OCI-LY3 (cell line): Measurements from ENCODE around the gene NEK8.

Experiments
- H2AFZ ChIP-seq: fragments of 200-600, 300-600 bp; shearing (Covaris generic); 2 replicates; pipeline ENCODE4 v1.6.0; 2014; ENCODE audit warnings: antibody characterized with exemption, low read depth, low read length
- H3K27ac ChIP-seq: fragments of 200-600, 300-600 bp; sonication (generic); 2 replicates; pipeline ENCODE4 v1.5.1; 2014; ENCODE audit warnings: mild to moderate bottlenecking, low read length, moderate library complexity, mixed read lengths
- H3K27me3 ChIP-seq: fragments of 200-600, 300-600 bp; sonication (generic); 2 replicates; pipeline ENCODE4 v1.6.1; 2014; ENCODE audit warnings: low read depth, low read length, mixed read lengths
- H3K36me3 ChIP-seq: fragments of 200-600, 300-600 bp; sonication (generic); replicated peaks from 2 replicates; pipeline ENCODE3; 2014; ENCODE audit warnings: low read depth, low read length, mixed read lengths
- H3K4me1 ChIP-seq: fragments of 300-600, 200-600 bp; sonication (generic); 2 replicates; pipeline ENCODE4 v1.6.1; 2014; ENCODE audit warnings: low read length, mixed read lengths
- H3K4me2 ChIP-seq: fragments of 200-600, 300-600 bp; sonication (generic); 2 replicates; pipeline ENCODE4 v1.6.1; 2014; ENCODE audit warnings: low read length, mixed read lengths
- H3K4me3 ChIP-seq: fragments of 300-600, 200-600 bp; sonication (generic); 2 replicates; pipeline ENCODE4 v1.5.1; 2014; ENCODE audit warnings: antibody characterized with exemption, mild to moderate bottlenecking, low read length, moderate library complexity
- H3K79me2 ChIP-seq: fragments of 300-600, 200-600 bp; shearing (Covaris generic); 2 replicates; pipeline ENCODE4 v1.6.1; 2014; ENCODE audit warnings: mild to moderate bottlenecking, low read length, mixed read lengths
- H3K9ac ChIP-seq: fragments of 300-600, 200-600 bp; shearing (Covaris generic); 2 replicates; pipeline ENCODE4 v1.6.0; 2014; ENCODE audit warnings: mild to moderate bottlenecking, low read length, moderate library complexity
- H3K9me3 ChIP-seq: fragments of 200-600, 300-600 bp; shearing (Covaris generic); 2 replicates; pipeline ENCODE4 v1.6.1; 2014; ENCODE audit warnings: low read length, mixed read lengths; ENCODE audit not compliant: insufficient read depth
- H4K20me1 ChIP-seq: fragments of 200-600, 300-600 bp; sonication (generic); 2 replicates; pipeline ENCODE4 v1.6.1; 2016; ENCODE audit warnings: low read length, mixed read lengths; ENCODE audit not compliant: insufficient read depth
- EZH2phosphoT487 ChIP-seq: fragments of 200-600 bp; shearing (Covaris generic); IDR thresholded peaks from 2 replicates; pipeline ENCODE4 v1.6.1; 2018; ENCODE audit warnings: antibody characterized with exemption, mixed run types, low read depth
- TF ChIP-seq, protein P1 (sequence below): fragments of 200-600, 300-600 bp; sonication (generic); IDR thresholded peaks from 2 replicates; pipeline ENCODE4 v1.5.1; 2014; ENCODE audit warnings: antibody characterized with exemption, low read length, low read depth

Gene NEK8

DNA sequence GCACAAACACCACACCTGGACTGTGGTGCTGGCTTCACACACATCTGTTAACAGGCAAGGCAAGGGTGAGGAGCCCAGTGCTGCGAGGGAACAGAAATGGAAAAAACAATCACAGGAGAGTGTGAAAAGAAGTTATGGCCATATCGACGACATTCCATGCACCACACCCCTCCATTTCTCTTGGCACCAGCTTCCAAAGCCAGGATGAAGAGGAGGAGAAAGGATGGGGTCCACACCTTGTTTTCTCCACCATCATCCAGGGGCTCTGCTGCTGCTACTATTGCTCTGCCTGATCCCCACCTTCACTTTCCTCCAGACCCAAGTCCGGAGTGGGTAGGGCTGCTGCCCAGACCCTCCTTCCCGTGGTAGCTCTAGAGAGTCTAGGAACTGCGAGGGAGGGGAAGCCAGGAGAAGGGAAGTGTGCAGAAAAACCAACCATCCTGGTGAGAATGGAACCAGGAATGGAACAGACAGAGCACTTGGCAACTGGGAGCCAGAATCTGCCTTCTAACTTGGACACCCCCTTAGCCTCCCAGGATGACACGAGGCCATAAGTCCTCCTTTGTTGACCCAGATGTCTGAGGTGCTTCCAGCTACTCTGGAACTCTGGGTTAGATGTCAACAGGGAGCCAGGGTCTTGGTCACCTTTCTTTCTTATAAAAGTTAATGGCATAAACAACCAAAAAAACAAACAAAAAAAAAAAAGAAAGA, 15.7 kb upstream of the NEK8 start:
- peaks cover 7% of the 10 kb centered on the region; the same call in 1 of the 2 replicates for H3K4me1 ChIP-seq
- H4K20me1 ChIP-seq: no peaks in the 10 kb centered on the region
- no peak overlapping the region for H3K27ac ChIP-seq
- no peaks in the 10 kb centered on the region for H3K36me3 ChIP-seq
- no peaks in the 10 kb centered on the region; the same call in 1 of the 2 replicates for H3K27me3 ChIP-seq
- peak overlapping the region; percentile 77 for H3K4me3 ChIP-seq
- H2AFZ ChIP-seq: peak overlapping the region; percentile 87
- no peaks in the 10 kb centered on the region for H3K9me3 ChIP-seq
- H3K9ac ChIP-seq: peak overlapping the region; percentile 91; the same call in 1 of the 2 replicates
- no peaks in the 10 kb centered on the region for H3K79me2 ChIP-seq
- no peak for TF ChIP-seq EZH2phosphoT487
- TF ChIP-seq, protein P1, sequence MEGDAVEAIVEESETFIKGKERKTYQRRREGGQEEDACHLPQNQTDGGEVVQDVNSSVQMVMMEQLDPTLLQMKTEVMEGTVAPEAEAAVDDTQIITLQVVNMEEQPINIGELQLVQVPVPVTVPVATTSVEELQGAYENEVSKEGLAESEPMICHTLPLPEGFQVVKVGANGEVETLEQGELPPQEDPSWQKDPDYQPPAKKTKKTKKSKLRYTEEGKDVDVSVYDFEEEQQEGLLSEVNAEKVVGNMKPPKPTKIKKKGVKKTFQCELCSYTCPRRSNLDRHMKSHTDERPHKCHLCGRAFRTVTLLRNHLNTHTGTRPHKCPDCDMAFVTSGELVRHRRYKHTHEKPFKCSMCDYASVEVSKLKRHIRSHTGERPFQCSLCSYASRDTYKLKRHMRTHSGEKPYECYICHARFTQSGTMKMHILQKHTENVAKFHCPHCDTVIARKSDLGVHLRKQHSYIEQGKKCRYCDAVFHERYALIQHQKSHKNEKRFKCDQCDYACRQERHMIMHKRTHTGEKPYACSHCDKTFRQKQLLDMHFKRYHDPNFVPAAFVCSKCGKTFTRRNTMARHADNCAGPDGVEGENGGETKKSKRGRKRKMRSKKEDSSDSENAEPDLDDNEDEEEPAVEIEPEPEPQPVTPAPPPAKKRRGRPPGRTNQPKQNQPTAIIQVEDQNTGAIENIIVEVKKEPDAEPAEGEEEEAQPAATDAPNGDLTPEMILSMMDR: no peak
- H3K4me2 ChIP-seq: peak overlapping the region; percentile 95

DNA sequence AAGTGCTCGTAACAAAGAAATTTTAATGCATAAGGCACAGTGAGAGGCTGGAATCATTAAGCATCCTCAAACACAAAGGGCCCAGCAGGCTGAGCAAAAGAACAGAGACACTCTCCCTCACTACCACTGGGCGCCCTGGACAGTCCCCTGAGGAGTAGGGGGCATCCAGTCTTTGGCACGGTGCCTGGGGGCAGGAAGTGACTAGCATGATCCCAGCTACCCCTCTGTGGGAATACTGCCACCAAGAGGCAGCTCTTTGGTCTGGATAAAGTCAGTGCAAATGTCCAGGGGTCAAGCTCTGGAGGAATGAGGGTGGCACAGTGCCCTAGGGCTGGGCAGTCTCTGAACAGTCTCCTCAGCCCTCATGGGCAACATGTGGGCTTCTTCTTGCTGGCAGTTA, 14.3 kb upstream of the NEK8 start:
- no peaks in the 10 kb centered on the region; the same call in 1 of the 2 replicates for H3K27me3 ChIP-seq
- H3K27ac ChIP-seq: no peak overlapping the region
- H3K9ac ChIP-seq: no peak overlapping the region
- H4K20me1 ChIP-seq: no peaks in the 10 kb centered on the region
- H3K4me3 ChIP-seq: no peak overlapping the region
- no peaks in the 10 kb centered on the region for H3K9me3 ChIP-seq
- H2AFZ ChIP-seq: no peak overlapping the region
- H3K79me2 ChIP-seq: peaks cover 4% of the 10 kb centered on the region
- TF ChIP-seq, protein P1: peak; percentile 25; the same call in 1 of the 2 replicates
- TF ChIP-seq EZH2phosphoT487: no peak
- H3K4me2 ChIP-seq: no peak overlapping the region
- H3K36me3 ChIP-seq: no peaks in the 10 kb centered on the region
- H3K4me1 ChIP-seq: peaks cover 10% of the 10 kb centered on the region; the same call in 1 of the 2 replicates

DNA sequence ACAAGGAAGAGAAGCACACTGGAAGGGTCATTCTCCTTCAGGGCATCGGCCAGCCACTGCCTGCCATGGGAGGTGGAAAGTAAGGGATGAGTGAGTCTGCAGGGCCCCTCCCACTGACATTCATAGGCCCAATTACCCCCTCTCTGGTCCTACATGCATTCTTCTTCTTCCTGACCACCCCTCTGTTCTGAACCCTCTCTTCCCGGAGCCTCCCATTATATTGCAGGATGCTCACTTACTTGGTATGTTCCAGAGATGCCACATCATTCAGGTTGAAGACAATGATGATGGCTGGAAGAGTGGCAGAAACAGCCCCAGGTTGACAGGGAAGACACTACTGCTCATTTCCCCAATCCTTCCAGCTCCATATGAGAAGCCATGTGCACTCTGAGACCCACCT, 13.4 kb upstream of the NEK8 start:
- H3K27me3 ChIP-seq: no peaks in the 10 kb centered on the region; the same call in 1 of the 2 replicates
- H3K4me3 ChIP-seq: no peak overlapping the region
- TF ChIP-seq, protein P1: no peak
- no peak for TF ChIP-seq EZH2phosphoT487
- no peak overlapping the region for H3K9ac ChIP-seq
- H4K20me1 ChIP-seq: no peaks in the 10 kb centered on the region
- peaks cover 11% of the 10 kb centered on the region for H3K79me2 ChIP-seq
- no peak overlapping the region for H3K27ac ChIP-seq
- H3K4me1 ChIP-seq: peaks cover 10% of the 10 kb centered on the region; the same call in 1 of the 2 replicates
- H2AFZ ChIP-seq: no peak overlapping the region
- H3K4me2 ChIP-seq: no peak overlapping the region
- peaks cover 3% of the 10 kb centered on the region for H3K36me3 ChIP-seq
- H3K9me3 ChIP-seq: no peaks in the 10 kb centered on the region

DNA sequence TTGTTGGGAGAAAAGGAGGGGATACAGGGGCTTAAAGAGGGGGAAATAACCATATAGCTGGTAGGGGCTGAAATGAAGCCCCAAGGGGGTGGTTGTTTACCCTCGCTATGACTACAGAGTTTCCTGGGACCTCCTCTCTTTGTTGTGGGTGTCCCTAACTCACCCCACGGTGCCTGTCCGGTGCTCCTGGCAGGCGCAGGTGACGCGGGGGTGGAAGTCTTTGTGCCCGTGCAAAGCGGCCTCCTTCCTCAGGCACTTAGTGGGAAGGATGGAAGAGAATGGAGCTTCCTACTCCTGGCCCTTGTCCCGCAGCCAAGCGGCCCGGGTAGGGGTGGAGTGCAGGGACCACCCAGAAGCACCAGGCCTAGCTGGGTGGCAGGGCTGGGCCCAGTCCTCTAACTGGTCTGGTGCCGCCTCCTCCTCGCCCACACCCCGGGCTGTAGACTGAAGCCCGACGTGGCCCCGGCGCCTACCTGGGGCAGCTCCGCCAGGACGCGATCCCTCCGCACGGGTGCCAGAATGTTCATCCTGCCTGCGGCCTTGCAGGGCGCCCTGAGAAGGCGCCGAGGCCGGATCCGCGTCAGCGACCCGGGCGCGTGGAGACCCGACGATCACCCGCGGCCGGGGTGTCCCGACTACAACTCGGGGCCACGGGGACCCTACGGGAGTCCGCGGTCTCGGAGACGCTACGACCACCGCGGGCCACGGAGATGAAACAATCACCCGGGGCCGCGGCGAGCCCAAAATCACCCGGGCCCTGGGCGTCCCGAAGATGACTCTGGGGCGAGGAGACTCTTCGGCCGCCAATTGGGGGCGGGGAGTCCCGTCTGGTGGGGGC, 11.6 kb upstream of the NEK8 start:
- Histone ChIP-seq H4K20me1 (peaks cover 5% of the 10 kb centered on the region), H2AFZ (no peak overlapping the region), H3K9me3 (no peaks in the 10 kb centered on the region), H3K4me2 (no peak overlapping the region), H3K27ac (no peak overlapping the region), H3K27me3 (no peaks in the 10 kb centered on the region; the same call in 1 of the 2 replicates), H3K4me3 (no peak overlapping the region), H3K79me2 (peaks cover 28% of the 10 kb centered on the region), H3K9ac (no peak overlapping the region), H3K36me3 (peaks cover 19% of the 10 kb centered on the region), H3K4me1 (peaks cover 13% of the 10 kb centered on the region; the same call in 1 of the 2 replicates)
- TF ChIP-seq, protein P1: no peak
- TF ChIP-seq EZH2phosphoT487: no peak
